Upper lobe of left lung (tissue), 6 donors: ENCODE data around the gene BCAS1. TPM values are rescaled to one million over a fixed set of nuclear protein-coding genes. Genes with fewer than 3 reads are reported as not detected.
A peak's percentile ranks its signal among the peaks of the same experiment; 100 is the strongest.

Experiments
- ATAC-seq, 2 donors: fragments of 200-7000 bp; cut with Tn5 transposase; one replicate each; pipeline ENCODE4 v1.9.1; 2022; ENCODE audit warnings: mild to moderate bottlenecking in 2 of 2, moderate library complexity in 2 of 2; ENCODE audit not compliant: low FRiP score in 2 of 2
- DNase-seq, 2 donors: peaks; one replicate each; pipeline ENCODE4 v3.0.0-alpha.2; 2019 to 2020
- H3K27ac ChIP-seq, 4 donors: fragments of 200-600 bp; sonication (generic); one replicate each; pipeline ENCODE4 v1.5.1; 2016 to 2019
- H3K27me3 ChIP-seq, 4 donors: fragments of 200-600 bp; sonication (generic); one replicate each; pipeline ENCODE4 v1.5.1; 2017 to 2019
- H3K36me3 ChIP-seq, 4 donors: fragments of 200-600 bp; sonication (generic); one replicate each; pipeline ENCODE4 v1.5.1; 2016 to 2019
- H3K4me1 ChIP-seq, 4 donors: fragments of 200-600 bp; sonication (generic); one replicate each; pipeline ENCODE4 v1.5.1; 2018 to 2019
- H3K4me3 ChIP-seq, 4 donors: fragments of 200-600 bp; sonication (generic); one replicate each; pipeline ENCODE4 v1.5.1; 2017 to 2019; ENCODE audit warnings: mild to moderate bottlenecking in 2 of 4, moderate library complexity in 1 of 4
- H3K9me3 ChIP-seq, 4 donors: fragments of 200-600 bp; sonication (generic); one replicate each; pipeline ENCODE4 v1.5.1; 2018 to 2019
- CTCF ChIP-seq, 6 experiments: fragments of 450-650 bp in 4 of 6; fragments of 200-600 bp in 2 of 6; sonication (generic) in 2 of 6; IDR thresholded peaks; one replicate each; pipeline ENCODE4 v1.5.1; 2016 to 2019; ENCODE audit warnings: antibody characterized with exemption in 6 of 6
- EP300 ChIP-seq, 4 donors: sonication (generic); formaldehyde crosslinking; IDR thresholded peaks; one replicate each; pipeline ENCODE4 v1.5.1; 2017; ENCODE audit warnings: antibody characterized with exemption in 4 of 4, control low read depth in 2 of 4
- POLR2A ChIP-seq, 4 donors: fragments of 450-650 bp; IDR thresholded peaks; one replicate each; pipeline ENCODE4 v1.5.1; 2016 to 2017; ENCODE audit warnings: antibody characterized with exemption in 4 of 4, mild to moderate bottlenecking in 2 of 4
- POLR2AphosphoS5 ChIP-seq, 2 donors: sonication (generic); formaldehyde crosslinking; IDR thresholded peaks; one replicate each; pipeline ENCODE4 v1.5.1; 2017; ENCODE audit warnings: antibody characterized with exemption in 2 of 2
- WGBS, 2 donors: methylation state at CpG; one replicate each; pipeline ENCODE4 v1.1.5; 2017 to 2018; 5-methylcytosine and 5-hydroxymethylcytosine counted together
- total RNA-seq, 6 donors: library from RNA; depleted of rRNA in 4 of 6; stranded (reverse); fragments of >200 nt in 4 of 6; gene quantifications; one replicate each; pipeline versions ENCODE4 v1.1.0 to v1.2.1, GENCODE V29; 2016 to 2021
- donor health status: DM: no; HTN: no; CAD: no; lungs with moderate emphysema.
- donor health status: DM: no; HTN: yes; CAD: no; lungs with severe emphysema.

Gene BCAS1
- total RNA-seq, 6 donors from 2014 or later: 0.74 to 11.2 (median 1.3) TPM

GRCh38 chr20:54028276-54029011 is 42.0 kb downstream of the BCAS1 start:
- WGBS, 2 donors: 77 to 85% methylated on average over 15 to 22 of the region's 22 CpGs
- H3K27ac ChIP-seq: no peak overlapping the region
- H3K36me3 ChIP-seq: no peaks in the 10 kb centered on the region
- ATAC-seq: no peak
- no peaks in the 10 kb centered on the region for H3K27me3 ChIP-seq
- H3K9me3 ChIP-seq: no peaks in the 10 kb centered on the region
- H3K4me3 ChIP-seq: no peak overlapping the region
- TF ChIP-seq POLR2AphosphoS5 (IDR thresholded peaks at IDR 0.05): no peak
- TF ChIP-seq CTCF (IDR thresholded peaks at IDR 0.05): no peak
- no peak for TF ChIP-seq POLR2A (IDR thresholded peaks at IDR 0.05)
- no peak for TF ChIP-seq EP300 (IDR thresholded peaks at IDR 0.05)
- H3K4me1 ChIP-seq: no peaks in the 10 kb centered on the region
- peak in 1 of 2 donors; percentile 35 for DNase-seq

DNA sequence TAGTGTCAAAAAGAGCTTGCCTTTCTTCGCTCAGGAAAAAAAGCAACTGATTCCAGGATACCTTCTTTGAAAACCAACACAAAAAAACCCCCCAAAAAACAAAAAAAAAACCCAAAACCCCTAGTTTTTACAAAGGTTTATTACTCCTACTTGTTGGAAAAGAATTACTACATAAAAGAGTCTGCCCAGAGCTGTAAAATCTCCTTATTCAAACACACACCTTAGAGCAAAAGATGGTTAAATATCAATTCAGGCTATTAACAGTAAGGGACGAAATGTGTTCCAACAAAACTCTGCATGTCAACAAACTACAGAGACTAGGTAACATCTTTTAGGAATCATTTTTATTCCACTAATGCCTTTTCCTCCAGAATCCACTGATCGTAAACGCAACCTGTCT is 42.7 kb downstream of the BCAS1 start:
- Histone ChIP-seq H3K36me3 (no peaks in the 10 kb centered on the region), H3K4me3 (no peak overlapping the region), H3K27ac (no peak overlapping the region), H3K4me1 (no peaks in the 10 kb centered on the region), H3K27me3 (no peaks in the 10 kb centered on the region), H3K9me3 (no peaks in the 10 kb centered on the region)
- DNase-seq: no peak
- 71 to 73% methylated on average over 4 of the region's 4 CpGs for WGBS, 2 donors
- no peak for ATAC-seq
- TF ChIP-seq POLR2A (IDR thresholded peaks at IDR 0.05) (no peak), POLR2AphosphoS5 (IDR thresholded peaks at IDR 0.05) (no peak), EP300 (IDR thresholded peaks at IDR 0.05) (no peak), CTCF (IDR thresholded peaks at IDR 0.05) (no peak)

- ATAC-seq (no peak), DNase-seq (no peak)
- Histone ChIP-seq H3K27me3 (no peaks in the 10 kb centered on the region), H3K4me1 (no peaks in the 10 kb centered on the region), H3K4me3 (no peak overlapping the region), H3K36me3 (no peaks in the 10 kb centered on the region), H3K9me3 (no peaks in the 10 kb centered on the region), H3K27ac (no peak overlapping the region)
- TF ChIP-seq POLR2A (IDR thresholded peaks at IDR 0.05): no peak
- no peak for TF ChIP-seq EP300 (IDR thresholded peaks at IDR 0.05)
- no peak for TF ChIP-seq POLR2AphosphoS5 (IDR thresholded peaks at IDR 0.05)
- no peak for TF ChIP-seq CTCF (IDR thresholded peaks at IDR 0.05)
- WGBS, 2 donors: 81 to 87% methylated on average over 8 of the region's 8 CpGs
Measured at GRCh38 chr20:54026295-54027064, 43.9 kb downstream of the BCAS1 start.

GRCh38 chr20:54025251-54025771 is 45.1 kb downstream of the BCAS1 start:
- no peaks in the 10 kb centered on the region for H3K27me3 ChIP-seq
- no peaks in the 10 kb centered on the region for H3K9me3 ChIP-seq
- TF ChIP-seq POLR2A (IDR thresholded peaks at IDR 0.05) (no peak), POLR2AphosphoS5 (IDR thresholded peaks at IDR 0.05) (no peak), EP300 (IDR thresholded peaks at IDR 0.05) (no peak), CTCF (IDR thresholded peaks at IDR 0.05) (no peak)
- no peaks in the 10 kb centered on the region for H3K4me1 ChIP-seq
- no peak for DNase-seq
- no peak overlapping the region for H3K4me3 ChIP-seq
- ATAC-seq: peak in 1 of 2 donors; percentile 29
- 71 to 75% methylated on average over 3 of the region's 3 CpGs for WGBS, 2 donors
- H3K27ac ChIP-seq: no peak overlapping the region
- H3K36me3 ChIP-seq: no peaks in the 10 kb centered on the region
